PC-3 (cell line): ENCODE data around the gene RAB31.
"Not testable (repeated sequence)": the region's sequence is repeated elsewhere in the genome, so short reads cannot be mapped to it uniquely, and the experiment has no call there.

Experiments used
- CTCF ChIP-seq: fragments of 300-600 bp; sonication (generic); conservative IDR thresholded peaks from 2 replicates; pipeline ENCODE4 v1.5.1; 2017; ENCODE audit warnings: antibody characterized with exemption, low read depth, mild to moderate bottlenecking, low read length
- EZH2phosphoT487 ChIP-seq: fragments of 300-600 bp; sonication (generic); IDR thresholded peaks from 2 replicates; pipeline ENCODE4 v1.6.1; 2018; ENCODE audit warnings: mild to moderate bottlenecking, antibody characterized with exemption, low read length, borderline replicate concordance

- TF ChIP-seq EZH2phosphoT487, CTCF: not testable (repeated sequence)
Observed at GRCh38 chr18:9857479-9857998, 149.4 kb downstream of the RAB31 start.
